IPS-NIHi7 (cell line): Measurements from ENCODE around the gene B4GALT2.

ENCODE experiments used
- DNase-seq: peaks from one replicate; pipeline ENCODE4 v3.0.0; 2012; ENCODE audit warnings: mixed read lengths; ENCODE audit errors: extremely low spot score

The B4GALT2 gene

GRCh38 chr1:43946236-43947060, 32.6 kb upstream of the B4GALT2 start, which contains the start of gene IPO13:
TSS of gene IPO13 (plus strand) at chr1:43946950. CDS start at chr1:43947601, 651 bp downstream.
- peak; percentile 98 for DNase-seq

GRCh38 chr1:43947061-43947873, 31.7 kb upstream of the B4GALT2 start:
- DNase-seq: no peak

- DNase-seq: no peak
Measured at GRCh38 chr1:43947874-43948437, 31.1 kb upstream of the B4GALT2 start.

- DNase-seq: no peak
Measured at GRCh38 chr1:43949678-43950077, 29.3 kb upstream of the B4GALT2 start.

GRCh38 chr1:43951021-43951985, 27.7 kb upstream of the B4GALT2 start:
- DNase-seq: no peak

- peak; percentile 86 for DNase-seq
Measured at GRCh38 chr1:43952731-43953346, 26.2 kb upstream of the B4GALT2 start.

GRCh38 chr1:43953361-43953760, 25.6 kb upstream of the B4GALT2 start:
- DNase-seq: no peak

GRCh38 chr1:43954036-43954435, 25.0 kb upstream of the B4GALT2 start:
- no peak for DNase-seq

- DNase-seq: no peak
Measured at GRCh38 chr1:43956234-43956633, 22.8 kb upstream of the B4GALT2 start.

GRCh38 chr1:43957407-43958040, 21.5 kb upstream of the B4GALT2 start:
- DNase-seq: no peak

GRCh38 chr1:43958351-43959255, 20.4 kb upstream of the B4GALT2 start:
- DNase-seq: no peak

GRCh38 chr1:43960798-43961197, 18.2 kb upstream of the B4GALT2 start:
- no peak for DNase-seq

- DNase-seq: no peak
Measured at GRCh38 chr1:43961692-43962091, 17.3 kb upstream of the B4GALT2 start.

GRCh38 chr1:43962324-43962723, 16.7 kb upstream of the B4GALT2 start:
- no peak for DNase-seq

- DNase-seq: no peak
Measured at GRCh38 chr1:43963006-43963405, 16.0 kb upstream of the B4GALT2 start.

GRCh38 chr1:43963890-43964289, 15.1 kb upstream of the B4GALT2 start:
- no peak for DNase-seq

- no peak for DNase-seq
Measured at GRCh38 chr1:43965316-43965715, 13.7 kb upstream of the B4GALT2 start.

GRCh38 chr1:43968348-43968948, 10.6 kb upstream of the B4GALT2 start:
- peak; percentile 83 for DNase-seq

- no peak for DNase-seq
Measured at GRCh38 chr1:43969416-43969745, 9.6 kb upstream of the B4GALT2 start.
